ENCODE data around the gene ARL4D.
"Not testable (repeated sequence)": the region's sequence is repeated elsewhere in the genome, so short reads cannot be mapped to it uniquely, and the experiment has no call there.

Gene ARL4D

GRCh38 chr17:43371227-43371821 is 27.5 kb upstream of the ARL4D start:
- no peak for DNase-seq

- DNase-seq: no peak
Observed at GRCh38 chr17:43372273-43372911, 26.4 kb upstream of the ARL4D start.

GRCh38 chr17:43373356-43373755 is 25.4 kb upstream of the ARL4D start:
- DNase-seq: no peak

- not testable (repeated sequence) for DNase-seq
Observed at GRCh38 chr17:43375915-43376314, 22.9 kb upstream of the ARL4D start.

GRCh38 chr17:43377056-43377810 is 21.6 kb upstream of the ARL4D start:
- no peak for DNase-seq

GRCh38 chr17:43378766-43379165 is 20.0 kb upstream of the ARL4D start:
- no peak for DNase-seq

GRCh38 chr17:43380307-43380706 is 18.5 kb upstream of the ARL4D start:
- DNase-seq: no peak

GRCh38 chr17:43381204-43381603 is 17.6 kb upstream of the ARL4D start:
- no peak for DNase-seq

GRCh38 chr17:43381621-43382020 is 17.2 kb upstream of the ARL4D start:
- no peak for DNase-seq

- no peak for DNase-seq
Observed at GRCh38 chr17:43382776-43383175, 16.0 kb upstream of the ARL4D start.

- no peak for DNase-seq
Observed at GRCh38 chr17:43383372-43383771, 15.4 kb upstream of the ARL4D start.

- no peak for DNase-seq
Observed at GRCh38 chr17:43383826-43384475, 14.8 kb upstream of the ARL4D start.

- no peak for DNase-seq
Observed at GRCh38 chr17:43384476-43384862, 14.3 kb upstream of the ARL4D start.

- no peak for DNase-seq
Observed at GRCh38 chr17:43385046-43385831, 13.6 kb upstream of the ARL4D start.

- DNase-seq: peak; percentile 40
Observed at GRCh38 chr17:43388359-43389045, 10.3 kb upstream of the ARL4D start.

GRCh38 chr17:43389046-43389947 is 9.5 kb upstream of the ARL4D start:
- DNase-seq: peak; percentile 51

GRCh38 chr17:43392397-43392796 is 6.4 kb upstream of the ARL4D start:
- no peak for DNase-seq

GRCh38 chr17:43393944-43394482 is 4.8 kb upstream of the ARL4D start:
- DNase-seq: peak; percentile 71

- not testable (repeated sequence) for DNase-seq
Observed at GRCh38 chr17:43394696-43395095, 4.1 kb upstream of the ARL4D start.

- DNase-seq: no peak
Observed at GRCh38 chr17:43395165-43395564, 3.6 kb upstream of the ARL4D start.

Data from NCI-H2081 treated with DMSO at 0.1 percent for 48 hours (cell line).